Neural cell (in vitro differentiated cells): ENCODE data around the gene SUMO3.

Experiments used
- CTCF ChIP-seq: fragments of 450-650 bp; IDR thresholded peaks from 2 replicates; pipeline ENCODE4 v1.5.1; 2014; ENCODE audit warnings: antibody characterized with exemption, mild to moderate bottlenecking, moderate library complexity; ENCODE audit not compliant: poor library complexity, severe bottlenecking
- MXI1 ChIP-seq: fragments of 450-650 bp; conservative IDR thresholded peaks from 2 replicates; pipeline ENCODE4 v1.6.1; 2014; ENCODE audit warnings: antibody characterized with exemption, mild to moderate bottlenecking; ENCODE audit not compliant: poor library complexity, severe bottlenecking
- TAF1 ChIP-seq: IDR thresholded peaks from 2 replicates; pipeline ENCODE4 v1.6.1; 2012; ENCODE audit warnings: low read depth

- TF ChIP-seq TAF1 (no peak), CTCF (no peak), MXI1 (no peak)
These were observed 58.1 kb downstream of the SUMO3 start for GRCh38 chr21:44759628-44760285.
